ENCODE measurements around the gene CHRNA1.
A peak's percentile ranks its signal among the peaks of the same experiment; 100 is the strongest.

Gene CHRNA1

GRCh38 chr2:174744111-174744510, 20.2 kb downstream of the CHRNA1 start:
- Histone ChIP-seq H3K27me3 (no peaks in the 10 kb centered on the region), H3K4me3 (ENCODE audit: low read depth, low read length) (no peak overlapping the region), H3K36me3 (no peaks in the 10 kb centered on the region), H3K9me3 (no peaks in the 10 kb centered on the region), H3K4me1 (no peaks in the 10 kb centered on the region)
- no peak for TF ChIP-seq CTCF (IDR thresholded peaks at IDR 0.05; ENCODE audit: low read depth, low read length)
- no peak for DNase-seq

- DNase-seq, result no peak
- no peaks in the 10 kb centered on the region for H3K9me3 ChIP-seq
- H3K4me1 ChIP-seq, result no peaks in the 10 kb centered on the region
- TF ChIP-seq CTCF (IDR thresholded peaks at IDR 0.05; ENCODE audit: low read depth, low read length), result no peak
- no peaks in the 10 kb centered on the region for H3K36me3 ChIP-seq
- no peak overlapping the region for H3K4me3 ChIP-seq (ENCODE audit: low read depth, low read length)
- H3K27me3 ChIP-seq, result no peaks in the 10 kb centered on the region
These were observed 23.6 kb downstream of the CHRNA1 start for GRCh38 chr2:174740721-174741120.

GRCh38 chr2:174738841-174739240, 25.4 kb downstream of the CHRNA1 start:
- no peak for TF ChIP-seq CTCF (IDR thresholded peaks at IDR 0.05; ENCODE audit: low read depth, low read length)
- H3K4me3 ChIP-seq (ENCODE audit: low read depth, low read length), result no peak overlapping the region
- H3K36me3 ChIP-seq, result no peaks in the 10 kb centered on the region
- no peaks in the 10 kb centered on the region for H3K4me1 ChIP-seq
- DNase-seq, result no peak
- no peaks in the 10 kb centered on the region for H3K27me3 ChIP-seq
- no peaks in the 10 kb centered on the region for H3K9me3 ChIP-seq

GRCh38 chr2:174731546-174731945, 32.7 kb downstream of the CHRNA1 start:
- TF ChIP-seq CTCF (IDR thresholded peaks at IDR 0.05; ENCODE audit: low read depth, low read length), result no peak
- DNase-seq, result no peak
- no peaks in the 10 kb centered on the region for H3K27me3 ChIP-seq

GRCh38 chr2:174730698-174731018, 33.6 kb downstream of the CHRNA1 start:
- TF ChIP-seq CTCF (IDR thresholded peaks at IDR 0.05; ENCODE audit: low read depth, low read length), result no peak
- H3K27me3 ChIP-seq, result no peaks in the 10 kb centered on the region
- H3K36me3 ChIP-seq, result no peaks in the 10 kb centered on the region
- no peaks in the 10 kb centered on the region for H3K9me3 ChIP-seq
- peak overlapping the region; percentile 57 for H3K4me3 ChIP-seq (ENCODE audit: low read depth, low read length)
- H3K4me1 ChIP-seq, result no peaks in the 10 kb centered on the region
- DNase-seq, result no peak

More at GRCh38 chr2:174731546-174731945, 32.7 kb downstream of the CHRNA1 start:
- Histone ChIP-seq H3K4me3 (ENCODE audit: low read depth, low read length) (no peak overlapping the region), H3K36me3 (no peaks in the 10 kb centered on the region), H3K9me3 (no peaks in the 10 kb centered on the region), H3K4me1 (no peaks in the 10 kb centered on the region)

GRCh38 chr2:174729797-174730697, 34.2 kb downstream of the CHRNA1 start:
- no peaks in the 10 kb centered on the region for H3K27me3 ChIP-seq
- H3K4me3 ChIP-seq (ENCODE audit: low read depth, low read length), result peak overlapping the region; percentile 57

More at GRCh38 chr2:174729797-174730697, 34.2 kb downstream of the CHRNA1 start:
- peak; percentile 34 for DNase-seq
- no peak for TF ChIP-seq CTCF (IDR thresholded peaks at IDR 0.05; ENCODE audit: low read depth, low read length)
- no peaks in the 10 kb centered on the region for H3K36me3 ChIP-seq
- H3K4me1 ChIP-seq, result no peaks in the 10 kb centered on the region
- H3K9me3 ChIP-seq, result no peaks in the 10 kb centered on the region
